Activated naive CD4-positive, alpha-beta T cell treated with anti-CD3 and anti-CD28 coated beads, Interleukin-2, amount 50 U/mL, for 24 hours (primary cell): ENCODE data around the gene ARX.

ENCODE experiments used
- H3K27ac Mint-ChIP-seq: one replicate; pipeline ENCODE4 v1.8.0; 2021; ENCODE audit warnings: mild to moderate bottlenecking, mixed read lengths
- H3K27me3 Mint-ChIP-seq: one replicate; pipeline ENCODE4 v1.8.0; 2021; ENCODE audit warnings: mixed read lengths
- H3K36me3 Mint-ChIP-seq: one replicate; pipeline ENCODE4 v1.8.0; 2021; ENCODE audit warnings: mixed read lengths
- H3K4me1 Mint-ChIP-seq: one replicate; pipeline ENCODE4 v1.8.0; 2021; ENCODE audit warnings: mixed read lengths
- H3K4me3 Mint-ChIP-seq: one replicate; pipeline ENCODE4 v1.8.0; 2021; ENCODE audit warnings: mild to moderate bottlenecking, mixed read lengths
- H3K9me3 Mint-ChIP-seq: one replicate; pipeline ENCODE4 v1.8.0; 2021; ENCODE audit warnings: mixed read lengths

ARX gene

GRCh38 chrX:25020905-25021449, 5.2 kb upstream of the ARX start:
- peaks cover 24% of the 10 kb centered on the region for H3K4me1 Mint-ChIP-seq
- H3K9me3 Mint-ChIP-seq: no peaks in the 10 kb centered on the region
- peak overlapping the region; percentile 39 for H3K4me3 Mint-ChIP-seq
- no peaks in the 10 kb centered on the region for H3K36me3 Mint-ChIP-seq
- no peak overlapping the region for H3K27ac Mint-ChIP-seq
- peaks cover 36% of the 10 kb centered on the region for H3K27me3 Mint-ChIP-seq

- H3K27ac Mint-ChIP-seq: no peak overlapping the region
- no peaks in the 10 kb centered on the region for H3K36me3 Mint-ChIP-seq
- peaks cover 35% of the 10 kb centered on the region for H3K27me3 Mint-ChIP-seq
- no peak overlapping the region for H3K4me3 Mint-ChIP-seq
- H3K4me1 Mint-ChIP-seq: peaks cover 24% of the 10 kb centered on the region
- no peaks in the 10 kb centered on the region for H3K9me3 Mint-ChIP-seq
Observed at GRCh38 chrX:25020391-25020904, 4.7 kb upstream of the ARX start.

- H3K9me3 Mint-ChIP-seq: no peaks in the 10 kb centered on the region
- H3K36me3 Mint-ChIP-seq: no peaks in the 10 kb centered on the region
- peaks cover 26% of the 10 kb centered on the region for H3K4me1 Mint-ChIP-seq
- H3K27me3 Mint-ChIP-seq: peaks cover 37% of the 10 kb centered on the region
- H3K4me3 Mint-ChIP-seq: no peak overlapping the region
- H3K27ac Mint-ChIP-seq: no peak overlapping the region
Observed at GRCh38 chrX:25019707-25020390, 4.1 kb upstream of the ARX start.

GRCh38 chrX:25018682-25019081, 2.9 kb upstream of the ARX start:
- Mint-ChIP-seq H3K4me3 (no peak overlapping the region), H3K27ac (no peak overlapping the region), H3K36me3 (no peaks in the 10 kb centered on the region), H3K27me3 (peaks cover 34% of the 10 kb centered on the region), H3K9me3 (no peaks in the 10 kb centered on the region), H3K4me1 (peaks cover 31% of the 10 kb centered on the region)

GRCh38 chrX:25017667-25018247, 2.0 kb upstream of the ARX start:
- H3K36me3 Mint-ChIP-seq: no peaks in the 10 kb centered on the region
- H3K27ac Mint-ChIP-seq: peak overlapping the region; percentile 23
- H3K4me3 Mint-ChIP-seq: no peak overlapping the region
- H3K9me3 Mint-ChIP-seq: no peaks in the 10 kb centered on the region
- peaks cover 32% of the 10 kb centered on the region for H3K27me3 Mint-ChIP-seq
- peaks cover 31% of the 10 kb centered on the region for H3K4me1 Mint-ChIP-seq

GRCh38 chrX:25016938-25017598, 1.3 kb upstream of the ARX start:
- H3K4me1 Mint-ChIP-seq: peaks cover 28% of the 10 kb centered on the region
- peaks cover 30% of the 10 kb centered on the region for H3K27me3 Mint-ChIP-seq
- H3K27ac Mint-ChIP-seq: no peak overlapping the region
- no peak overlapping the region for H3K4me3 Mint-ChIP-seq
- no peaks in the 10 kb centered on the region for H3K9me3 Mint-ChIP-seq
- H3K36me3 Mint-ChIP-seq: no peaks in the 10 kb centered on the region

GRCh38 chrX:25016361-25016671, 551 bp upstream of the ARX start:
- H3K4me3 Mint-ChIP-seq: no peak overlapping the region
- no peaks in the 10 kb centered on the region for H3K36me3 Mint-ChIP-seq
- no peaks in the 10 kb centered on the region for H3K9me3 Mint-ChIP-seq
- H3K27me3 Mint-ChIP-seq: peaks cover 26% of the 10 kb centered on the region
- H3K4me1 Mint-ChIP-seq: peaks cover 21% of the 10 kb centered on the region
- H3K27ac Mint-ChIP-seq: no peak overlapping the region

- Mint-ChIP-seq H3K27ac (no peak overlapping the region), H3K9me3 (no peaks in the 10 kb centered on the region), H3K36me3 (no peaks in the 10 kb centered on the region), H3K27me3 (peaks cover 28% of the 10 kb centered on the region), H3K4me1 (peaks cover 15% of the 10 kb centered on the region), H3K4me3 (peak overlapping the region; percentile 71)
Observed at GRCh38 chrX:25014366-25014838, 1.4 kb downstream of the ARX start.

GRCh38 chrX:25013632-25014365, 2.0 kb downstream of the ARX start:
- H3K27ac Mint-ChIP-seq: no peak overlapping the region
- H3K36me3 Mint-ChIP-seq: no peaks in the 10 kb centered on the region
- H3K4me1 Mint-ChIP-seq: peaks cover 15% of the 10 kb centered on the region
- peaks cover 28% of the 10 kb centered on the region for H3K27me3 Mint-ChIP-seq
- no peaks in the 10 kb centered on the region for H3K9me3 Mint-ChIP-seq
- peak overlapping the region; percentile 71 for H3K4me3 Mint-ChIP-seq

- Mint-ChIP-seq H3K9me3 (no peaks in the 10 kb centered on the region), H3K36me3 (no peaks in the 10 kb centered on the region), H3K4me3 (peak overlapping the region; percentile 68), H3K27ac (no peak overlapping the region), H3K4me1 (peaks cover 15% of the 10 kb centered on the region), H3K27me3 (peaks cover 28% of the 10 kb centered on the region)
Observed at GRCh38 chrX:25012793-25013631, 2.8 kb downstream of the ARX start.

GRCh38 chrX:25012433-25012735, 3.4 kb downstream of the ARX start:
- Mint-ChIP-seq H3K36me3 (no peaks in the 10 kb centered on the region), H3K9me3 (no peaks in the 10 kb centered on the region), H3K27ac (no peak overlapping the region), H3K4me1 (peaks cover 11% of the 10 kb centered on the region), H3K4me3 (peak overlapping the region; percentile 23), H3K27me3 (peaks cover 31% of the 10 kb centered on the region)

- Mint-ChIP-seq H3K36me3 (no peaks in the 10 kb centered on the region), H3K4me1 (peaks cover 9% of the 10 kb centered on the region), H3K27ac (no peak overlapping the region), H3K4me3 (no peak overlapping the region), H3K9me3 (no peaks in the 10 kb centered on the region), H3K27me3 (peaks cover 29% of the 10 kb centered on the region)
Observed at GRCh38 chrX:25011589-25012432, 4.0 kb downstream of the ARX start.

- no peaks in the 10 kb centered on the region for H3K36me3 Mint-ChIP-seq
- no peaks in the 10 kb centered on the region for H3K9me3 Mint-ChIP-seq
- H3K4me3 Mint-ChIP-seq: no peak overlapping the region
- H3K27me3 Mint-ChIP-seq: peaks cover 31% of the 10 kb centered on the region
- peaks cover 16% of the 10 kb centered on the region for H3K4me1 Mint-ChIP-seq
- H3K27ac Mint-ChIP-seq: no peak overlapping the region
Observed at GRCh38 chrX:25010784-25011588, 4.8 kb downstream of the ARX start.
